Fibroblast of skin of left biceps (primary cell): ENCODE data around the gene SWT1.
A peak's percentile ranks its signal among the peaks of the same experiment; 100 is the strongest.
"Not testable (repeated sequence)": the region's sequence is repeated elsewhere in the genome, so short reads cannot be mapped to it uniquely, and the experiment has no call there.

Experiments used
- DNase-seq, 2 experiments: peaks; one replicate each; pipeline ENCODE4 v3.0.0-alpha.2; 2013; ENCODE audit warnings: low read depth in 2 of 2

SWT1 gene

GRCh38 chr1:185170291-185170848 lies 13.4 kb downstream of the SWT1 start:
- peak; percentile 19 to 33 for DNase-seq

DNA sequence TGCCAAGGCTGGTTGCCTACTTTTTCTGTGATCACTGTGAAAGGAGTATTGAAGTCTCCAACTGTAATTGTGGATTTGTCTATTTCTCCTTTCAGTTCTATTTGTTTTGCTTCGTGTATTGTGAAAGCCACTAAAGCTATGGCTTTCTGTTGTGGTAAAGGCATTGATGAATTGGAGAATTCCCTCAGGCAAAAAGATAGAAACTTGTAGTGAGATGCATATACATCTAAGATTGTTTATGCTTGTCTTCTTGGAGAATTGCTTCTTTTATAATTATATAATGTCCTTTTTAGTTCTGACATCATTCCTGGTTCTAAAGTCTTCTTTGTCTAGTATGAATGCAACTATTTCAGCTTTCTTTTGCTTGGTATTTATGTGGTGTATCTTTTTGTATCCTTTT lies 36.8 kb downstream of the SWT1 start:
- no peak for DNase-seq

GRCh38 chr1:185198712-185199111 lies 41.7 kb downstream of the SWT1 start:
- DNase-seq, result not testable (repeated sequence)

DNA sequence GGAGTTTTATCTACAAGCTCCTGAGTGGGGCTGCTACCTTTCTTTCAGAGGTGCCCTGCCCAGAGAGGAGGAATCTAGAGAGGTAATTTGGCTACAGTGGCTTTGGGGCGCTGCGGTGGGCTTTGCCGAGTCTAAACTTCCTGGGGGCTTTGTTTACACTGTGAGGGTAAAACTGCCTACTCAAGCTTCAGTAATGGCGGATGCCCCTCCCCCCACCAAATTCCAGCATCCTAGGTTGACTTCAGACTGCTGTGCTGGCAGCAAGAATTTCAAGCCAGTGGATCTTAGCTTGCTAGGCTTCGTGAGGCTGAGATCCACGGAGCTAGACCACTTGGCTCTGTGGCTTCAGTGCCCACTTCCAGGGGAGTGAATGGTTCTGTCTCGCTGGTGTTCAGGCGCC lies 43.9 kb downstream of the SWT1 start:
- DNase-seq, result no peak

DNA sequence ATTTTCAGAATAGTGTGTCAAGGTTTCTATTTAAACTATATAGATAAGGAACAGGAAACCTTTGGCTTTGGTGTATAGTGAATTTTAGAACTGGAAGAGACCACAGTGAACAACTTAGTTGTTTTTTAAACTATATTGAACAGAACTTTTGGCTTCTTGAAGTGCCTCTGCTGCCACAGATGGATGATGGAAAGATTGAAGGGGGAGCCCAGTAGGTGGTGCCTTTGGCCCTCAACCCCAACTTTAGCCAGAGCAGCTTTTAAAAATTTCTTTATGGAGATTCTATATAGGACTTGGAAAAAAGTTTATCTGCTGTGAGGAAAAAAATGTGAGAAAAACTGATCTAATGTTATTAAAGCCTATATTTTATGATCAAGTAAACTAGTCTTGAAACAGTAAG lies 50.2 kb downstream of the SWT1 start:
- DNase-seq, result no peak

- DNase-seq, result no peak
These were observed 51.1 kb downstream of the SWT1 start for GRCh38 chr1:185207980-185208602.

- no peak for DNase-seq
These were observed 51.7 kb downstream of the SWT1 start for GRCh38 chr1:185208626-185209180.

GRCh38 chr1:185209357-185209756 lies 52.4 kb downstream of the SWT1 start:
- DNase-seq, result not testable (repeated sequence)

- DNase-seq, result peak; percentile 12
These were observed 56.1 kb downstream of the SWT1 start for GRCh38 chr1:185213091-185213490.

DNA sequence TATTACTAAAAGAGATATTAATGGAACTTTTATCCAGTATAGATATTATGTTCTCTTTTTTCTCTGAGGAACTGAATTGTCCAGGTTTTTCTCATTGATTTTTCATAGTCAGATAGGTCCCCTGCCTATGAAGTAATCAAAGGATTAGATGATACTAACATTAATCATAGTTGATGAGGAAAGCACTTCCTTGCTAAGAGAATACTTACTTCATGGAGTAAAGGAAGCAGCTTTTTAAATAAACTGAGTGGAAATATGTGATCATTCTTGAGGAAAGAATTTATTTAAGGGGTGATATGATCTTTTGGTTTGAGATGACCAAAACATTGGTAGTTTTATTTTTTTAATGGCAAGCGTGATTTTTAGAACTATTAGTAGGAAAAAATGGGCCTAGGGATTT lies 58.9 kb downstream of the SWT1 start:
- no peak for DNase-seq

DNA sequence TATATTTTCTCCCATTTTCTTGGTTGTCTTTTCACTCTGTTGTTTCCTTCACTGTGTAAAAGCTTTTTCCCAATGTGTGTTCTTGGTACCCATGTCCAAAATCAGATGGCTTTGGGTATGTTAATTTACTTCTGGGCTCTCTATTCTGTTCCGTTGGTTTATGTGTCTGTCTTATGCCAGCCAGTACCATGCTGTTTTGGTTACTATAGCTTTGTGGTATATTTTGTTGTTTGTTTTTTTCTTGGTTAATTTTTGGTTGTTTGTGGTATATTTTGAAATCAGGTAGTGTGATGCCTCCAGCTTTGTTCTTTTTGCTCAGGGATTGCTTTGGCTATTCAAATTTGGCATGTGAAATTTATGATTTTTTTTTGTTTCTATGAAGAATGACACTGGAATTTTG lies 67.2 kb downstream of the SWT1 start:
- no peak for DNase-seq

DNA sequence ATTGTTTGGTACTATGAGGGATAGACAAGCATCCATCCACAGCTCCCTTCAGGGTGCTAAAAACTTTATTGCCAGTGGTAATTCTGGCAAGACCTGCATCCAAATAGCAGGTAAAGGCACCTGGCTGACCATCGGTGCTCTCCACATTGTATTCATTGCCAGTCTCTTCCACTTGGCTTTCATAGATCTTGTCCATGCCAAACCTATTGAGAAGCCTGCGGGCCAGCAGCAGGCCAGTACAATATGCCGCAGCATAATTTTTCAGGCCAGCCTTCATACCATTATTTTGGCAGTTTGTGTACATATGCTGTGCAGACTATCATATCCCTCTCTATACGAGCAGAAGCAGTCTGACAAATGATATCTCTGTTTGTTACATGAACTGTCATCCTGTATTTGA lies 70.2 kb downstream of the SWT1 start:
- DNase-seq, result no peak

- no peak for DNase-seq
These were observed 72.0 kb downstream of the SWT1 start for GRCh38 chr1:185228979-185229378.

- DNase-seq, result no peak
These were observed 73.0 kb downstream of the SWT1 start for GRCh38 chr1:185229981-185230380.

GRCh38 chr1:185232874-185233273 lies 75.9 kb downstream of the SWT1 start:
- no peak for DNase-seq

- not testable (repeated sequence) for DNase-seq
These were observed 77.2 kb downstream of the SWT1 start for GRCh38 chr1:185234183-185234582.

DNA sequence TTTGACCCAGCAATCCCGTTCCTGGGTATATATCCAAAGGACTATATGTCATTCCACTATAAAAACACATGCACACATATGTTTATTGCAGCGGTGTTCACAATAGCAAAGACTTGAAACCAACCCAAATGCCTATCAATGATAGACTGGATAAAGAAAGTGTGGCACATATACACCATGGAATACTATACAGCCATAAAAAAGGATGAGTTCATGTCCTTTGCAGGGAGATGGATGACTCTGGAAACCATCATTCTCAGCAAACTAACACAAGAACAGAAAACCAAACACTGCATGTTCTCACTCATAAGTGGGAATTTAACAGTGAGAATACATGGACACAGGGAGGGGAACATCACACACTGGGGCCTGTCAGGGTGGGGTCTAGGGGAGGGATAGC lies 80.2 kb downstream of the SWT1 start:
- DNase-seq, result not testable (repeated sequence)

DNA sequence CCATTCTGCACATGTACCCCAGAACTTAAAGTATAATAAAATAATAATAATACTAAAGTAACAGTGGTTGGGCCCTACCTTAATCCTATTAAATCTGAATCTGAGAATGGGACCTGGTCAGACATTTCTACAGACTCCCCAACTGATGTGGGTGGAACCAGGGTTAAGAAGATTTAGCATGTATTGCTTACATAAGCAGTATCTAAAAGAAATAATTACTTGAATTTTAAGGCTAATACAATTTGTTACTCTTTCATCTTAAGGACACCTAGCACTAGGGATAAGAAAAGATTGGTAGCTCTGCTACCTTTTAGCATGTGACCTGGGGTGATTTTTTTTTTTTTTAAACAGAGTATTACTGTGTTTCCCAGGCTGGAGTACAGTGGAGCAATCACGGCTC lies 80.7 kb downstream of the SWT1 start:
- DNase-seq, result no peak

DNA sequence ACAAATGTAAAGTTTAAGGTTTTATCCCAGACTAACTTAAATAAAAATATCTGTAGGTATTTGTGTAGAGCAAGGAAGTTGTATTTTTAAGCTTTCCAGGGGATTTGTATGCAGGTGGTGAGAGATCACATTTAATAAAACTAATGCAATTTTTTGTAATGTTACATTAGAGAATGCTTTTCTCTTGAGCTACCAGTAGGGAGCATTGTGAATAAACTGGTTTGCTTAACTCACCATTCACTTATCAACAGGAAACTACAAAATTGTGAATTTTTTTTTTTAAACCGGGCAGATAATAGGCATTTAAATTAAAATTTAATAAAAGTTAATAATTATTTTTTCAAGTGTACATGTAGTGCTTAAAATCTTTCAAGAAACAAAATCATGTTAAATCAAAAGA lies 81.5 kb downstream of the SWT1 start:
- peak in 1 of 2 experiments; percentile 3 for DNase-seq

GRCh38 chr1:185239861-185240260 lies 82.9 kb downstream of the SWT1 start:
- no peak for DNase-seq

GRCh38 chr1:185241127-185241526 lies 84.2 kb downstream of the SWT1 start:
- DNase-seq, result no peak

DNA sequence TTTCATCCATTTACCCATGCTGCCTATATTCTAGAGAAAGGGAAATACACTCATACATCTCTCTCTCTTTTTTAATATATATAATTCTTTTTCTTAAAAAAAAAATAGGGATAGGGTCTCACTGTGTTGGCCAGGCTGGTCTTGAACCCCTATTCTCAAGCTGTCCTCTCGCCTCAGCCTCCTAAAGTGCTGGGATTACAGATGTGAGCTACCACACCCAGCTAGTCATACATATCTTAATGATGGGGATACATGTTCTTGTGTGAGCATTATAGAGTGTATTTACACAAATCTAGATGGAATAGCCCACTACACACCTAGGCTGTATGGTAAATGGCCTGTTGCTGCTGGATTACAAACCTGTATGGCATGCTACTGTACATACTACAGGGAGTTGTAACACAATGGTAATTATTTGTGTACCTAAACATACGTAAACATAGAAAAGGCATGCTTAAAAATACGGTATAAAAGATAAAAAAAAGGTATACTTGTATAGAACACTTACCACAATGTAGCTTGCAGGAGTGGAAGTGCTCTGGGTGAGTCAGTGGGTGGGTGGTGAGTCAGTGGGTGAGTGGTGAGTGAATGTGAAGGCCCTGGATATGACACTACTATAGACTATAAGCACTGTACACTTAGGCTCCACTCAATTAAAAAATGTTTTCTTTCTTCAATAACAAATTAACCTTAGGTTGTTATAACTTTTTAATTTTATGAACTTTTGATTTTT lies 87.2 kb downstream of the SWT1 start:
- DNase-seq, result peak; percentile 17 to 28

DNA sequence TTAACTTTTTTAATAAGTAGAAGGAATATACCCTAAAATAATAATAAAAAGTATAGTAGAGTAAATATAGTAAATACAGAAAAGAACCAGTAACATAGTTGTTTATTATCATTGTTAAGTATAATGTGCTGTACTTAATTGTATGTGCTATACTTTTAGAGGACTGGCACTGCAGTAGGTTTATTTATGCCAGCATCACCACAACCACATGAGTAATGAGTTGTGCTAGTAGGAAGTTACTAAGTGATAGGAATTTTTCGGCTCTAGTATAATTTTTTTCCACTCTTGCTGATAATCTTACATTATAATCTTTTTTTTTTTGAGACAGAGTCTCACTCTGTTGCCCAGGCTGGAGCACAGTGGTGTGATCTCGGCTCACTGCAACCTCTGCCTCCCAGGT lies 88.5 kb downstream of the SWT1 start:
- DNase-seq, result no peak
